ENCODE data around the gene TMEM221. TPM values are rescaled to one million over a fixed set of nuclear protein-coding genes. Genes with fewer than 3 reads are reported as not detected.

TMEM221 gene
- total RNA-seq, 2 donors from 2014 or later = not detected

DNA sequence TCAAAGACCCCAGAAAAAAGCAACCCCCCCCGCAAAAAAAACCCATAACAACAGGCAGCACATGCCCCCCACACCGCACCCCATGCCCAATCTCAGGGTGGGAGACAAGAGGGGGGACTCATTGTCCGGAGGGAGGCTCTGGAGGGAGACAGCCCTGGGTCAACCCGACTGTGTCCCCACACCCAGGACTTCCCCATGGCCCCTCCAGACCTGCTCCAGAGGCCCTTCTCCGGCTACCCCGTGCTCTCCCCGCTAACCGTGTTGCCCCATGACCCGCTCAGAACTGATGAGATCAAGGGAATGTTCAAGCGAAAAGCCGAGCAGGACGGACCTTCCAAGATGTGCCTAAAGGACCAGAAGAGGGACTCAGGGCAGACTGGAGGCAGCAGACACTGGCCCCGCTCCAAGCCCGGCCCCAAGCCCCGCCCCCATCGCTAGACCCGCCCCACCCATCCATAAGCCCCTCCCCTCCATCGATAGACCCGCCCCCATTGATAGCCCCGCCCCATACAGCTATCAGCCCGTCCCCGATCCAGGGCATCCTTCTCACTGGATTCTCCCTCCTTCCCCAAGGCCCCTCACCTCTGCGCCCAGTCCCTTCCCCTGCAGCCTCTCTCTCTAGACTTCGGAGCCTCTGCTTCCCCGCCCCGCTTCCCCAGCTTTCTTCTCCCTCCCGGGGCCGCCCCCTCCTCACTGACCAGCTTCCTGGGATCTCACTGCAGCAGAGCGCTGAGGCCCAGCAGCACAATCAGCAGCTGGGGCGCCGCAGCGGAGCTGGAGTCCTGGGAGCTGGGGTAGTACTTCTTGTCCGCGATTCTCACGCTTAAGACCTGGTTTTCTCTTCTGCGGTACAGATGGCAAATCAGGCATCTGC is 45.2 kb downstream of the TMEM221 start:
- peaks cover 6% of the 10 kb centered on the region for H3K36me3 Mint-ChIP-seq (ENCODE audit: low read depth)
- ATAC-seq = peak; percentile 56

DNA sequence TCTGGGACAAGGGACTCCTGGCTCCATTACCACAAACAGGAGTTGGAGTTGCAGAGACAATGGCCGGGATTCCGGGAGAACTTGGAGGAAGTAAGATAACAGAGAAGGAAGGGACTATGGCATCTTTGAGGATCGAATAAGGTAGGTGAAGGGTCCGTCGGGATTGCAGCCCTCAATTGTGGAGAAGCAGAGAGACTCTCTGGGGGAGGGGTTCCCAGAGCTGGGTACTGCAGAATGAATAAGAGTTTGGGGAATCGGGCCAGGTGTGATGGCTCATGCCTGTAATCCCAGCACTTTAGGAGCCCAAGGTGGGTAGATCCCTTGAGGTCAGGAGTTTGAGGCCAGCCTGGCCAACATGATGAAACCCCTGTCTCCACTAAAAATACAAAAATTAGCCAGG is 46.8 kb downstream of the TMEM221 start:
- Mint-ChIP-seq H3K4me3 (no peak overlapping the region), H3K4me1 (peaks cover 27% of the 10 kb centered on the region), H3K27ac (no peak overlapping the region), H3K27me3 (no peaks in the 10 kb centered on the region), H3K36me3 (ENCODE audit: low read depth) (peaks cover 2% of the 10 kb centered on the region)
- no peak for DNase-seq
- H3K9me3 ChIP-seq (ENCODE audit: control insufficient read depth, low read length, poor library complexity, severe bottlenecking) = no peaks in the 10 kb centered on the region
- ATAC-seq = no peak

More for the DNA sequence above, 45.2 kb downstream of the TMEM221 start:
- peak overlapping the region; percentile 94 for H3K4me3 Mint-ChIP-seq
- H3K27me3 Mint-ChIP-seq = no peaks in the 10 kb centered on the region
- H3K27ac Mint-ChIP-seq = peak overlapping the region; percentile 96
- peaks cover 36% of the 10 kb centered on the region for H3K4me1 Mint-ChIP-seq
- H3K9me3 ChIP-seq (ENCODE audit: control insufficient read depth, low read length, poor library complexity, severe bottlenecking) = no peaks in the 10 kb centered on the region
- DNase-seq = peak in 2 of 3 donors; percentile 42

DNA sequence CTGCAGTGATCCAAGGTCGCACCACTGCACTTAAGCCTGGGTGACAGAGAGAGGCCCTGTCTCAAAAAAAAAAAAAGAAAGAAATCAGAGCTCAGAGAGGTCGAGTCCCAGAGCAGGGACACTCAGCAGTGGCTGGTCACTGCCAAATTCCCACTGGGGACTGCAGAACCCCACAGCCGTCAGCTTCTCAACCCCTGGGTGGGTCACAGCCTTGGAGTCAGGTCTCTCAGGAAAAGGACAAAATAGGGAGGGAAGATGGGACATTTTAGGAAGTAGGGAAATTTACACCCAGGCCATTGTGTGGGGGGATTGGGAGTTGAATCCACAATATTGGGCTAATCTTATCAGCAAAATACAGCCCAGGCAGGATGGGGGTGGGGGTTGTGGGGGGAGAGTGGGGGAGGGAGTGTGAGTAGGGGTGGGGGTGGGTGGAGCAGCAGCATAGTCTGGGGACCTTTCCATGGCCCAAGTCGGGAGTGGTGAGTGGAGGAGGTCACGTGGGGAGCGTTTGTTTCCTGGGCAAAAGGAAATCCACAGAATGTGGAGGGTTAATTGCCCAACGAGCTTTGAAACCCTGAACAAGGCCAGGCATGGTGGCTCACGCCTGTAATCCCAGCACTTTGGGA is 49.5 kb downstream of the TMEM221 start:
- ATAC-seq (no peak), DNase-seq (no peak)
- Mint-ChIP-seq H3K4me3 (no peak overlapping the region), H3K36me3 (ENCODE audit: low read depth) (peaks cover 2% of the 10 kb centered on the region), H3K4me1 (peaks cover 17% of the 10 kb centered on the region), H3K27ac (peak overlapping the region; percentile 14), H3K27me3 (no peaks in the 10 kb centered on the region)
- H3K9me3 ChIP-seq (ENCODE audit: control insufficient read depth, low read length, poor library complexity, severe bottlenecking) = no peaks in the 10 kb centered on the region

DNA sequence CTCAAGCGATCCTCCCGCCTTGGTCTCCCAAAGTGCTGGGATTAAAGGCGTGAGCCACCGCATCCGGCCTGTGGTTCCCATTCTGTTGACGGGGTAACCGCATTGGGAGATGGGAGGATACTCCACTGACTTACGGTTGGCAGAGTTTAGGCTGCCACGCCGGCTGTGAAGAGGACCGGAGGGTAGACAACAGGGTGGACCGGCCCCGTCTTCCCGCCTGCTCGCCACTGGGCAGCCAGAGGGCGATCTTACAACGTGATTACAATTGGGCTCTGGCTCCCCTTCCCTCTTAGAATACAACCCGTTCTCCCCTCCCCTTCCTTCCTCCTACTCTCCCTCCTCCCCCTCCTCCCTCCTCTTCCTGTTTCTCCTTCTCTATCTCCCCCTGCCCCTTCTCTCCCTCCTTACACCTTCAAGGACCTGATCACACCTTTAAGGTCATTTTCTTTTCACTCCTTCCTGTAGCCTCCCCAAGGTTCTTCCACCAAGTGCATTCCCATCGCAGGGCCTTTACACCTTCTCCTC is 53.5 kb downstream of the TMEM221 start:
- peaks cover 12% of the 10 kb centered on the region for H3K4me1 Mint-ChIP-seq
- peak overlapping the region; percentile 73 for H3K4me3 Mint-ChIP-seq
- ATAC-seq (no peak), DNase-seq (no peak)
- H3K27ac Mint-ChIP-seq = no peak overlapping the region
- no peaks in the 10 kb centered on the region for H3K9me3 ChIP-seq (ENCODE audit: control insufficient read depth, low read length, poor library complexity, severe bottlenecking)
- H3K36me3 Mint-ChIP-seq (ENCODE audit: low read depth) = no peaks in the 10 kb centered on the region
- H3K27me3 Mint-ChIP-seq = no peaks in the 10 kb centered on the region

DNA sequence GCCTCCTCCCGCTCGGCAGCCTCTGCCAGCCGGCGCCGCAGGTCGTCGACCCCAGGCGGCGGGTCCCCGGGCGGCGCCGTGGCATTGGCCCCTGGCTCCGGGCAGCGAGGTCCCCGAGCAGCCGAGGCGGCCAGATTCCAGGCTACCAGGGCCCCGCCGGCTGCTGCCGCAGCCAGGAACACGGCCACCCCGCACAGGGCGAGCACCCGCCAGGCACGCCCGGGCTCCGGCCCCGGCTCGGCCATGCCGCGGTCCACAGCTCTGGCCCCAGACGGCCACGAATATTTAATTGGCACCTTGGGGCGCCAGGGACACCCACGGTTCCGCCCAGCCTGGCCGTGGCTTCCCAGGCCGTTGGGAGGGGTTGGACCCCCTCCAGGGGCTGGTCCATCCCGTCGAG is 54.6 kb downstream of the TMEM221 start, which contains the start of gene CCDC194:
Gene CCDC194 (minus strand): TSS at position 283 of the 400 bp plus-strand sequence. CDS start 38 bp downstream, at position 245.
- Mint-ChIP-seq H3K27ac (no peak within 1 kb of the TSS), H3K4me1 (peaks cover 12% of the 10 kb centered on the region), H3K4me3 (peak within 1 kb of the TSS; percentile 73), H3K27me3 (no peaks in the 10 kb centered on the region), H3K36me3 (ENCODE audit: low read depth) (no peaks in the 10 kb centered on the region)
- H3K9me3 ChIP-seq (ENCODE audit: control insufficient read depth, low read length, poor library complexity, severe bottlenecking) = no peaks in the 10 kb centered on the region
- DNase-seq (no peak), ATAC-seq (no peak)

DNA sequence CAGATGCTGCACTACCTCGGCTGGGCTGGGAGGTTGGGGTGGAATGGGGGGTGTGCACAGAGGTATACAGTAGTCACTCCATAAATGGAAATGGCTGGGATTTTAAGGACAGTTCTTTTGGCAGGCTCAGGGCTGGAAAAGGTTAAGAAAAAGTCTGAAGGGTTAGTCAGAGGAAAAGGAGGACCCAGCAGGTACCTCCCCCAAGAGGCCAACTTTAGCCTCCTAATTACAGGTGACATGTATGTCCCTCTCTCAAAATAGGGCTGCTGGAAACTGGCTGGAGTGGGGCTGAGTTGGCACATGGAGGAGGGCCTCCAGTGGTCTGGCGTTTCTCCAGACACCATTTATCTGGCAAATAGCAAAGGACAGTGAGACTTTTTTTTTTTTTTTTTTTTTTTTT is 55.5 kb downstream of the TMEM221 start:
- H3K9me3 ChIP-seq (ENCODE audit: control insufficient read depth, low read length, poor library complexity, severe bottlenecking) = no peaks in the 10 kb centered on the region
- Mint-ChIP-seq H3K36me3 (ENCODE audit: low read depth) (no peaks in the 10 kb centered on the region), H3K27me3 (no peaks in the 10 kb centered on the region), H3K4me3 (no peak overlapping the region), H3K4me1 (peaks cover 12% of the 10 kb centered on the region), H3K27ac (no peak overlapping the region)
- ATAC-seq (no peak), DNase-seq (no peak)

DNA sequence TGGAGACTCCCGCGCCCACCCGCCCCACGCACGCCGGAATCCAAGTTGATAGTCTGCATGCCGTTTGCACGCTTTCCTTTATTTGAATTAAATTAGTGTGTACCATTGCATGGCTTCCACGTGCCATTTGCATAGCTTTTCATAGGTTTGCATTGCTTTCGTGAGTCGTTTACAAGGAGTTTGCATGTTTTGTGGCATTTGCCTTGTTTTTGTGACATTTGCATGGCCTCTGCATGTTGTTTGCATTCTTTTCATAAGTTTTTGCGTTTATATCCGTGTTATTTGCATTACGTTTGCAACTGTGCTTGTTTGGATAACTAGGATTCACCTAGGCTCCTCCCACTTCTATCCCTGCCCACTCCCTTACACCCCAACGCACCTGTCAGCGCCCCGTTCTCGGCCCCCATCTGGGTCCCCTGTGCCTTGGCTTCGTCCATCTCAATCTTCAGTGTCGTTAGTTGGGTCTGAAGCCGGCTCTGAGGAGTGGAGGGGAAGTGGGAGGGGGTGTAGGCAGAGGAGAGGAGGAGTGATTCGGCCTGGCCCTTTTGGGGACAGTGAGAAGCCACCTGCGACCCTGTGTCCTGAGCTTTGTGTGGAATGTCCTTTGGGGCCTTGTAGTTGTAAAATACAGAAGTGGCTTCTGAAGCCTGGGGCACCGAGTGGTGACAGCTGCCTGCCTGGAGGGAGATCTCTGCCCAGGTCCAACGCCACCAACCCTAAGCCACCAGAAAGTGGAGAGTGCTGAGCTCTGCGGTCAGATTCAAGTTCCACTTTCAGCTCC is 56.9 kb downstream of the TMEM221 start:
- H3K36me3 Mint-ChIP-seq (ENCODE audit: low read depth) = no peaks in the 10 kb centered on the region
- no peak overlapping the region for H3K27ac Mint-ChIP-seq
- peak overlapping the region; percentile 97 for H3K4me3 Mint-ChIP-seq
- no peaks in the 10 kb centered on the region for H3K9me3 ChIP-seq (ENCODE audit: control insufficient read depth, low read length, poor library complexity, severe bottlenecking)
- peak; percentile 35 for ATAC-seq
- H3K27me3 Mint-ChIP-seq = no peaks in the 10 kb centered on the region
- no peak for DNase-seq
- peaks cover 12% of the 10 kb centered on the region for H3K4me1 Mint-ChIP-seq

DNA sequence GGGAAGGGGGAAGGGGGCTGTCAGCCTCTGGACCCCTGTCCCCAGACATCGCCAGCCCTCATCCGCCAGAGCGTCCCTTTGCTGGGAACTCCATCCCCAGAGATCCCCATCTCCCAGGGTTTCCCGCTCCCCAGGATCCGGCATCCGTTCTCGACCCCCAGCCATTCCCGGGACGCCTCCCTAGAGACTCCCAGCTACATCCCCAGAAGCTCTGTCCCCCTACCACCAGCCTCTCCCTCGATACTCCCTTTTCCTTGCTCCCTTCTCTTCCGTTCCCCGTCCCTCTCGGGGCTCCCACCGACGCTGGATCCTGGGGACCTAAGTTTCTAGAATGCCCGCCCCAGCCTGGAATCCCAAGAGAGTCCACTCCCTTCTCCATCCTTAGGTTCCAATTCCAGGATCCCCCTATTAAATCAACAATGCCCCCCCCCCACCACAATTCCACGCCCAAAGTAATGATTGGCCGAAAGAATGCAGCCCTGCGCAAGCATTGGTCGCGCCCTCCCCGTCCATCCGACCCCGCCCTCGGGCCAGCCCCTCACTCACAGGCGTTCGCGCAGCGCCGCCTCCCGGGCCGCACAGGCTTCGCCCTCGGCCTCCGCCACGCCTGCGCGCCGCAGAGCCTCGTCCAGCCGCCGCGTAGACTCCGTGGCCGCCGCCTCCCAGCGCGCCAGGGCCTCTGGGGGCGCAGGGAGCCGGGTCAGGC is 57.6 kb downstream of the TMEM221 start:
- H3K4me3 Mint-ChIP-seq = peak overlapping the region; percentile 97
- peaks cover 12% of the 10 kb centered on the region for H3K4me1 Mint-ChIP-seq
- H3K9me3 ChIP-seq (ENCODE audit: control insufficient read depth, low read length, poor library complexity, severe bottlenecking) = no peaks in the 10 kb centered on the region
- ATAC-seq (peak; percentile 100), DNase-seq (peak; percentile 81 to 85 (median 81))
- H3K36me3 Mint-ChIP-seq (ENCODE audit: low read depth) = no peaks in the 10 kb centered on the region
- H3K27ac Mint-ChIP-seq = peak overlapping the region; percentile 32
- no peaks in the 10 kb centered on the region for H3K27me3 Mint-ChIP-seq

DNA sequence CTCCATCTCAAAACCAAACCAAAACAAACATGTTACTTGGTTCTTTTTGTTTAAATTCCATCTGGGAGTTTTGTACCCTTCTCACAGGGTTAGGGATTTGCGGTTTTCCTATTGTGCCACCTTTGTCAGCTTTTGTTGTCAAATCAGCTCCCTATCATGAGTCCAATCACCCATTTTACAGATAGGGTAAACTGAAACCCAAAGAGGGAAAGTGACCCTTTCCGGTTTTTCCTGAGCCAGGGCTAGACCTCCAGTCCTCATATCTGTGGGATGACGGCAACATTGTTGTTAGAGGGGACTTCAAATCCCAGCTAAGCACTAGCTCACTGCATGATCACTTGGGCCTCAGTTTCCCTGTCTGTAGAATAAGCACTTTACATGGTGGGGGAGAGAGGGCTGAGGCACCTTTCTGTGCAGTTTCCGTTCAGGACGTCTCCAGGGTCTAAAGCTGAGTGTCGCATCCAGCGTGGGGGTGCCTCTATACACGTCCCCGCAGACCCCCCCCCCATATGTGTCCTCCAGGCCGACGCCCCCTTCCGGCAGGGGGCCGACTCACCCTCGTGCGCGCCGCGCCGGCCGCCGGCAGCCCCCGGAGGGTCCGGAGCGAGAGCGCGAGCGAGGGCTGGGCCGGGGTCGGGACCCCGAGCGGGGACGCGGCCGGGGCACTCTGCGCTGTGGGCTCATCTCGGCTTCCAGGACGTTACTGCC is 58.4 kb downstream of the TMEM221 start:
- Mint-ChIP-seq H3K27ac (no peak overlapping the region), H3K4me3 (peak overlapping the region; percentile 97), H3K4me1 (peaks cover 9% of the 10 kb centered on the region), H3K27me3 (no peaks in the 10 kb centered on the region), H3K36me3 (ENCODE audit: low read depth) (no peaks in the 10 kb centered on the region)
- ATAC-seq (no peak), DNase-seq (no peak)
- H3K9me3 ChIP-seq (ENCODE audit: control insufficient read depth, low read length, poor library complexity, severe bottlenecking) = no peaks in the 10 kb centered on the region

DNA sequence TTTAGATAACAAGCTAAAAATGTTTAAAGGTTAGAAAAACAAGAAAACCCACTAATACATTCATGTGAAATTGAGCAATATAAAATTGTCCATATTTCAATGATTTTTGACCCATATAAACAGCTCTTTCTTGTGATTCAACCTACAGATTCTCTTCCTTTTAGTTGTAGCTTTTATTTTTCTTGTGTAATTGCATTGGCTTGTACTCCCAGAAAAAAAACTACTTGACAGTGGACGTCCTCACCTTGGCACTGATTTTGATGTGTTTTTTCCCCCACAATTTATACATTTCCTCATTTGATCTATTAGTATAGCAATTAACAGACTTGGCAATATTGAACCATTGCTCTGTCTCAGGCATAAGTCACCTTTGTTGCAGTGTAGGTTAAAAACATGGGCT is 59.2 kb downstream of the TMEM221 start:
- H3K9me3 ChIP-seq (ENCODE audit: control insufficient read depth, low read length, poor library complexity, severe bottlenecking) = no peaks in the 10 kb centered on the region
- DNase-seq (no peak), ATAC-seq (no peak)
- Mint-ChIP-seq H3K4me3 (no peak overlapping the region), H3K4me1 (peaks cover 7% of the 10 kb centered on the region), H3K27ac (no peak overlapping the region), H3K36me3 (ENCODE audit: low read depth) (no peaks in the 10 kb centered on the region), H3K27me3 (no peaks in the 10 kb centered on the region)

DNA sequence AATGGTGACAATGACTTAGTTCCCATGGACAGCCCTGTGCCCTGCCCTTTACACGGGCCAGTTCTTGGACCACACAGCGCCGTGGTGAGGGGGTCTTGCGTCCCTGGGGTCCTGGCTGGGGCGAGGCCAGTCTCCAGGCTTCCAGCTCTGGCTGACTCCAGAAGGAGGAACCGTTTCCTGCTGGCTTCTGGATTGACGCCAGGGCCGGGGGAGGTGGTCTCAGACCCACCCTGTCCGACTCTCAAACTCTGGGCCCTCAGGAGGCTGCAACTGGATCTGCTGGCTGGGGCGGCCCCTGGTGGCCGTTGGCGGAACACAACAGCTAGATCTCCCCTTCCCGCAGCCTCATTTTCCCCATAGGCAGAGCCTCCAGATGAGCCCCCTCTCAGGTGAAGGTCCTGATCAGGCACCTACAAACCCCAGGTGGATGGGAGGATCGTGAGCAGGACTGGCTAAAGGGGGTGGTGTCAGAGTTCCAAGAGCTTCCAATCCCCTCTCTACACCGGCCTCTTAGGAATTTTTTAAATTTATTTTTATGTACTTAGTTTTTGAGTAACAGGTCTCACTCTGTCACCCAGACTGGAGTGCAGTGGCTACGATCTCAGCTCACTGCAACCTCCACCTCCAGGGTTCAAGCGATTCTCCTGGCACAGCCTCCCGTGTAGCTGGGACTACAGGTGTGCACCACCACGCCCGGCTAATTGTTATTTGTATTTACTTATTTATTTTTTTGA is 62.4 kb downstream of the TMEM221 start:
- Mint-ChIP-seq H3K27me3 (no peaks in the 10 kb centered on the region), H3K4me3 (peak overlapping the region; percentile 45), H3K27ac (peak overlapping the region; percentile 9), H3K36me3 (ENCODE audit: low read depth) (no peaks in the 10 kb centered on the region), H3K4me1 (peaks cover 3% of the 10 kb centered on the region)
- DNase-seq (peak; percentile 43 to 46 (median 46)), ATAC-seq (peak; percentile 38)
- no peaks in the 10 kb centered on the region for H3K9me3 ChIP-seq (ENCODE audit: control insufficient read depth, low read length, poor library complexity, severe bottlenecking)

Measured in T-helper 17 cell (primary cell).